Natural killer cell (primary cell): ENCODE measurements around the gene SELENOO. TPM values are rescaled to one million over a fixed set of nuclear protein-coding genes. Genes with fewer than 3 reads are reported as not detected.

ENCODE experiments used
- ATAC-seq, 3 donors: fragments of 150-1000 bp in 2 of 3; fragments of 200-7000 bp in 1 of 3; cut with Tn5 transposase; 1 replicate in 1 of 3; 2 replicates in 2 of 3; pipeline ENCODE4 v1.10.0; 2021; ENCODE audit warnings: mild to moderate bottlenecking in 2 of 3, moderate library complexity in 2 of 3
- DNase-seq, 2 donors: peaks; one replicate each; pipeline versions ENCODE4 v3.0.0 to v3.0.0-alpha.2; 2013 to 2021; ENCODE audit warnings: mixed read lengths in 1 of 2
- H3K27ac ChIP-seq: one replicate; pipeline ENCODE4 v1.5.1; 2013; ENCODE audit warnings: mild to moderate bottlenecking, low read length
- H3K27me3 ChIP-seq: one replicate; pipeline ENCODE4 v1.6.1; 2013; ENCODE audit warnings: low read length; ENCODE audit not compliant: control insufficient read depth, insufficient read depth
- H3K36me3 ChIP-seq: one replicate; pipeline ENCODE4 v1.6.1; 2013; ENCODE audit warnings: low read length; ENCODE audit not compliant: control insufficient read depth, insufficient read depth
- H3K4me1 ChIP-seq: one replicate; pipeline ENCODE4 v1.6.1; 2013; ENCODE audit warnings: low read length; ENCODE audit not compliant: control insufficient read depth, insufficient read depth
- H3K4me3 ChIP-seq: one replicate; pipeline ENCODE4 v1.5.1; 2013; ENCODE audit warnings: low read length
- H3K9me3 ChIP-seq: one replicate; pipeline ENCODE4 v1.6.1; 2013; ENCODE audit warnings: low read length; ENCODE audit not compliant: control insufficient read depth, insufficient read depth
- H3K27ac Mint-ChIP-seq, 2 donors: one replicate each; pipeline ENCODE4 v1.8.0; 2022; ENCODE audit warnings: mild to moderate bottlenecking in 2 of 2, mixed read lengths in 2 of 2, moderate library complexity in 1 of 2
- H3K27me3 Mint-ChIP-seq, 2 donors: one replicate each; pipeline ENCODE4 v1.8.0; 2022; ENCODE audit warnings: low read depth in 2 of 2, mixed read lengths in 2 of 2
- H3K36me3 Mint-ChIP-seq: one replicate; pipeline ENCODE4 v1.8.0; 2022; ENCODE audit warnings: mixed read lengths
- H3K4me1 Mint-ChIP-seq, 2 donors: one replicate each; pipeline ENCODE4 v1.8.0; 2022; ENCODE audit warnings: mixed read lengths in 2 of 2
- H3K4me3 Mint-ChIP-seq: one replicate; pipeline ENCODE4 v1.8.0; 2022; ENCODE audit warnings: mild to moderate bottlenecking, moderate library complexity, mixed read lengths
- H3K9me3 Mint-ChIP-seq, 2 donors: one replicate each; pipeline ENCODE4 v1.8.0; 2022; ENCODE audit warnings: mixed read lengths in 2 of 2
- CTCF ChIP-seq: fragments of 200-600 bp; IDR thresholded peaks from one replicate; pipeline ENCODE4 v1.8.0; 2022; ENCODE audit warnings: antibody characterized with exemption
- WGBS: methylation state at CpG from one replicate; pipeline ENCODE4 v1.1.7; 2013; ENCODE audit warnings: missing lambda C conversion rate; ENCODE audit not compliant: insufficient coverage; 5-methylcytosine and 5-hydroxymethylcytosine counted together
- intact Hi-C: fragments of 100-400 bp; cut with micrococcal nuclease; formaldehyde crosslinking; loops from one replicate; pipeline ENCODE4 v1.14.2; 2022
- total RNA-seq, 4 donors: library from RNA; stranded (reverse); fragments of 120-200 nt in 1 of 4; gene quantifications; one replicate each; pipeline versions ENCODE4 v1.2.3 to v1.2.4, GENCODE V29; 2013 to 2022

Gene SELENOO
- total RNA-seq, 3 donors from 2014 or later (not counting 1 experiment from before 2014, with no cell fraction given): 37.3 to 45.2 (median 37.6) TPM

GRCh38 chr22:50179937-50180726, 20.7 kb upstream of the SELENOO start:
- DNase-seq: no peak
- TF ChIP-seq CTCF: no peak
- Histone ChIP-seq H3K4me3 (no peak overlapping the region), H3K9me3 (no peaks in the 10 kb centered on the region), H3K36me3 (no peaks in the 10 kb centered on the region), H3K4me1 (peaks cover 26% of the 10 kb centered on the region), H3K27ac (no peak overlapping the region), H3K27me3 (no peaks in the 10 kb centered on the region)
- ATAC-seq: no peak
- intact Hi-C loops: no loop called here
- H3K9me3 Mint-ChIP-seq: no peaks in the 10 kb centered on the region
- WGBS: 45% methylated on average over 39 of the region's 39 CpGs
- no peak overlapping the region for H3K27ac Mint-ChIP-seq
- peaks cover 0 to 8% of the 10 kb centered on the region in 2 donors for H3K27me3 Mint-ChIP-seq
- H3K4me1 Mint-ChIP-seq: peaks cover 9 to 19% of the 10 kb centered on the region in 2 donors
- no peak overlapping the region for H3K4me3 Mint-ChIP-seq
- H3K36me3 Mint-ChIP-seq: no peaks in the 10 kb centered on the region

- 92% methylated on average over 27 of the region's 27 CpGs for WGBS
- Mint-ChIP-seq H3K36me3 (no peaks in the 10 kb centered on the region), H3K27ac (no peak overlapping the region), H3K27me3 (peaks cover 0 to 8% of the 10 kb centered on the region in 2 donors), H3K4me3 (no peak overlapping the region), H3K4me1 (peaks cover 9 to 19% of the 10 kb centered on the region in 2 donors), H3K9me3 (no peaks in the 10 kb centered on the region)
- DNase-seq (no peak), ATAC-seq (no peak)
- H3K4me1 ChIP-seq: peaks cover 30% of the 10 kb centered on the region
- no peak overlapping the region for H3K4me3 ChIP-seq
- TF ChIP-seq CTCF: no peak
- H3K27me3 ChIP-seq: no peaks in the 10 kb centered on the region
- no peak overlapping the region for H3K27ac ChIP-seq
- no peaks in the 10 kb centered on the region for H3K36me3 ChIP-seq
- intact Hi-C loops: no loop called here
- no peaks in the 10 kb centered on the region for H3K9me3 ChIP-seq
Observed at GRCh38 chr22:50180727-50181521, 19.9 kb upstream of the SELENOO start.

- peaks cover 16 to 29% of the 10 kb centered on the region in 2 donors for H3K4me1 Mint-ChIP-seq
- Histone ChIP-seq H3K27ac (no peak overlapping the region), H3K27me3 (no peaks in the 10 kb centered on the region), H3K4me3 (no peak overlapping the region), H3K4me1 (peaks cover 40% of the 10 kb centered on the region), H3K9me3 (no peaks in the 10 kb centered on the region), H3K36me3 (no peaks in the 10 kb centered on the region)
- no peaks in the 10 kb centered on the region for H3K36me3 Mint-ChIP-seq
- H3K27me3 Mint-ChIP-seq: peaks cover 0 to 8% of the 10 kb centered on the region in 2 donors
- 92% methylated on average over 31 of the region's 31 CpGs for WGBS
- H3K27ac Mint-ChIP-seq: no peak overlapping the region
- no peaks in the 10 kb centered on the region for H3K9me3 Mint-ChIP-seq
- no peak for TF ChIP-seq CTCF
- no peak overlapping the region for H3K4me3 Mint-ChIP-seq
- no peak for DNase-seq
- intact Hi-C loops: no loop called here
- no peak for ATAC-seq
Observed at GRCh38 chr22:50182176-50183081, 18.4 kb upstream of the SELENOO start.
